H9 (cell line): ENCODE measurements around the gene BCAS3. TPM values are rescaled to one million over a fixed set of nuclear protein-coding genes. Genes with fewer than 3 reads are reported as not detected.

Experiments
- DNase-seq: peaks from one replicate; pipeline ENCODE4 v3.0.0-alpha.2; 2017
- H2AFZ ChIP-seq: one replicate; pipeline ENCODE4 v1.6.1; 2013; ENCODE audit warnings: mild to moderate bottlenecking, low read length, control low read depth, moderate library complexity
- H2AK5ac ChIP-seq: 2 replicates; pipeline ENCODE4 v1.6.1; 2013; ENCODE audit warnings: low read length, control low read depth, mixed read lengths; ENCODE audit not compliant: insufficient read length
- H2BK120ac ChIP-seq: one replicate; pipeline ENCODE4 v1.6.1; 2013; ENCODE audit warnings: low read depth, mild to moderate bottlenecking, low read length, control low read depth, inconsistent platforms; ENCODE audit not compliant: poor library complexity, severe bottlenecking
- H2BK12ac ChIP-seq: 2 replicates; pipeline ENCODE4 v1.6.1; 2013; ENCODE audit warnings: low read length, control low read depth, mixed read lengths, low read depth; ENCODE audit not compliant: insufficient read length
- H2BK15ac ChIP-seq: 2 replicates; pipeline ENCODE4 v1.6.1; 2013; ENCODE audit warnings: low read depth, low read length, control low read depth
- H2BK20ac ChIP-seq: one replicate; pipeline ENCODE4 v1.6.1; 2013; ENCODE audit warnings: low read depth, mild to moderate bottlenecking, low read length, control low read depth, inconsistent platforms; ENCODE audit not compliant: poor library complexity, severe bottlenecking
- H2BK5ac ChIP-seq: 2 replicates; pipeline ENCODE4 v1.6.1; 2013; ENCODE audit warnings: low read length, control low read depth, mixed read lengths; ENCODE audit not compliant: insufficient read length
- H3K14ac ChIP-seq: 2 replicates; pipeline ENCODE4 v1.6.1; 2013; ENCODE audit warnings: low read length, control low read depth; ENCODE audit not compliant: insufficient read depth
- H3K18ac ChIP-seq: 2 replicates; pipeline ENCODE4 v1.6.1; 2013; ENCODE audit warnings: low read depth, mild to moderate bottlenecking, mixed read lengths, low read length, control low read depth; ENCODE audit not compliant: insufficient read length
- H3K23ac ChIP-seq: 2 replicates; pipeline ENCODE4 v1.6.1; 2013; ENCODE audit warnings: low read length, control low read depth, mixed read lengths, low read depth; ENCODE audit not compliant: insufficient read length
- H3K23me2 ChIP-seq: 2 replicates; pipeline ENCODE4 v1.6.1; 2013; ENCODE audit warnings: low read depth, mild to moderate bottlenecking, mixed read lengths, low read length, control low read depth; ENCODE audit not compliant: insufficient read length, poor library complexity, severe bottlenecking
- H3K27ac ChIP-seq: 2 replicates; pipeline ENCODE4 v1.5.1; 2013; ENCODE audit warnings: low read length, control low read depth, mixed read lengths, low read depth; ENCODE audit not compliant: insufficient read length
- H3K27me3 ChIP-seq: 2 replicates; pipeline ENCODE4 v1.6.1; 2013; ENCODE audit warnings: low read length, control low read depth, inconsistent platforms; ENCODE audit not compliant: insufficient read depth
- H3K4ac ChIP-seq: 2 replicates; pipeline ENCODE4 v1.6.1; 2013; ENCODE audit warnings: low read depth, mild to moderate bottlenecking, control low read depth, inconsistent platforms, low read length, moderate library complexity
- H3K4me1 ChIP-seq: 2 replicates; pipeline ENCODE4 v1.6.1; 2013; ENCODE audit warnings: low read length, control low read depth, inconsistent platforms; ENCODE audit not compliant: insufficient read depth
- H3K4me2 ChIP-seq: 2 replicates; pipeline ENCODE4 v1.6.1; 2013; ENCODE audit warnings: low read length, control low read depth, mixed read lengths; ENCODE audit not compliant: insufficient read length, insufficient read depth
- H3K56ac ChIP-seq: 2 replicates; pipeline ENCODE4 v1.6.1; 2013; ENCODE audit warnings: low read depth, mild to moderate bottlenecking, mixed read lengths, low read length, control low read depth; ENCODE audit not compliant: insufficient read length
- H3K79me1 ChIP-seq: 2 replicates; pipeline ENCODE4 v1.6.1; 2013; ENCODE audit warnings: low read depth, mild to moderate bottlenecking, moderate library complexity, low read length, control low read depth, inconsistent platforms; ENCODE audit not compliant: insufficient read depth, poor library complexity, severe bottlenecking
- H3K79me2 ChIP-seq: 2 replicates; pipeline ENCODE4 v1.6.1; 2013; ENCODE audit warnings: low read length, control low read depth, inconsistent platforms; ENCODE audit not compliant: insufficient read depth
- H3K9ac ChIP-seq: 2 replicates; pipeline ENCODE4 v1.6.1; 2013; ENCODE audit warnings: low read length, control low read depth, mixed read lengths; ENCODE audit not compliant: insufficient read length; ENCODE audit errors: extremely low read depth
- H3K9me3 ChIP-seq: one replicate; pipeline ENCODE4 v1.6.1; 2013; ENCODE audit warnings: low read depth, low read length, inconsistent platforms; ENCODE audit not compliant: control insufficient read depth
- H3T11ph ChIP-seq: one replicate; pipeline ENCODE4 v1.6.1; 2013; ENCODE audit warnings: mild to moderate bottlenecking, low read length, control low read depth, inconsistent platforms
- H4K20me1 ChIP-seq: one replicate; pipeline ENCODE4 v1.6.1; 2013; ENCODE audit not compliant: control insufficient read depth, insufficient read length, insufficient read depth
- H4K5ac ChIP-seq: 2 replicates; pipeline ENCODE4 v1.6.1; 2013; ENCODE audit warnings: low read depth, mild to moderate bottlenecking, mixed read lengths, low read length, control low read depth; ENCODE audit not compliant: insufficient read length
- H4K8ac ChIP-seq: replicated peaks from 2 replicates; pipeline ENCODE4 v1.6.1; 2013; ENCODE audit warnings: low read length, control low read depth, mixed read lengths, low read depth; ENCODE audit not compliant: insufficient read length
- H4K91ac ChIP-seq: 2 replicates; pipeline ENCODE4 v1.6.1; 2013; ENCODE audit warnings: low read depth, mild to moderate bottlenecking, moderate library complexity, mixed read lengths, low read length, control low read depth; ENCODE audit not compliant: insufficient read length
- H3K27ac Mint-ChIP-seq, 3 experiments: 2 replicates in 2 of 3; 3 replicates in 1 of 3; pipeline ENCODE4 v1.8.0; 2020 to 2021; ENCODE audit warnings: mixed read lengths in 3 of 3, mild to moderate bottlenecking in 1 of 3, moderate library complexity in 1 of 3
- H3K27me3 Mint-ChIP-seq: 2 replicates; pipeline ENCODE4 v1.8.0; 2021; ENCODE audit warnings: low read depth, mild to moderate bottlenecking, moderate library complexity, mixed read lengths
- H3K36me3 Mint-ChIP-seq, 3 experiments: 2 replicates in 2 of 3; 3 replicates in 1 of 3; pipeline ENCODE4 v1.8.0; 2020 to 2021; ENCODE audit warnings: low read depth in 3 of 3, mixed read lengths in 3 of 3; ENCODE audit not compliant: insufficient read depth in 1 of 3
- H3K4me1 Mint-ChIP-seq, 2 experiments: 2 replicates each; pipeline ENCODE4 v1.8.0; 2020; ENCODE audit warnings: mixed read lengths in 2 of 2
- H3K4me3 Mint-ChIP-seq, 2 experiments: 2 replicates in 1 of 2; 3 replicates in 1 of 2; pipeline ENCODE4 v1.8.0; 2020 to 2021; ENCODE audit warnings: mild to moderate bottlenecking in 2 of 2, mixed read lengths in 2 of 2, moderate library complexity in 1 of 2
- H3K9me3 Mint-ChIP-seq, 2 experiments: 2 replicates in 1 of 2; 3 replicates in 1 of 2; pipeline ENCODE4 v1.8.0; 2020; ENCODE audit warnings: mild to moderate bottlenecking in 2 of 2, mixed read lengths in 2 of 2, moderate library complexity in 1 of 2
- whole genome bisulfite sequencing: extraction: QIAGEN DNeasy Blood & Tissue Kit; methylation state at CpG from one replicate; pipeline ENCODE4 v1.1.7; 2013; ENCODE audit warnings: missing lambda C conversion rate, low lambda C conversion rate, mixed read lengths; ENCODE audit not compliant: insufficient read length; ENCODE audit errors: extremely low coverage; 5-methylcytosine and 5-hydroxymethylcytosine counted together
- total RNA-seq: library from RNA; stranded (reverse); gene quantifications from 2 replicates; pipeline ENCODE4 v1.2.1, GENCODE V29; 2021
- TF ChIP-seq, protein P1 (sequence below): fragments of 200-600 bp; sonication (generic); conservative IDR thresholded peaks from 3 replicates; pipeline ENCODE4 v1.8.0; 2021; ENCODE audit warnings: antibody characterized with exemption, mild to moderate bottlenecking

The BCAS3 gene
- total RNA-seq, 1 experiment from 2014 or later: 22.4 TPM

DNA sequence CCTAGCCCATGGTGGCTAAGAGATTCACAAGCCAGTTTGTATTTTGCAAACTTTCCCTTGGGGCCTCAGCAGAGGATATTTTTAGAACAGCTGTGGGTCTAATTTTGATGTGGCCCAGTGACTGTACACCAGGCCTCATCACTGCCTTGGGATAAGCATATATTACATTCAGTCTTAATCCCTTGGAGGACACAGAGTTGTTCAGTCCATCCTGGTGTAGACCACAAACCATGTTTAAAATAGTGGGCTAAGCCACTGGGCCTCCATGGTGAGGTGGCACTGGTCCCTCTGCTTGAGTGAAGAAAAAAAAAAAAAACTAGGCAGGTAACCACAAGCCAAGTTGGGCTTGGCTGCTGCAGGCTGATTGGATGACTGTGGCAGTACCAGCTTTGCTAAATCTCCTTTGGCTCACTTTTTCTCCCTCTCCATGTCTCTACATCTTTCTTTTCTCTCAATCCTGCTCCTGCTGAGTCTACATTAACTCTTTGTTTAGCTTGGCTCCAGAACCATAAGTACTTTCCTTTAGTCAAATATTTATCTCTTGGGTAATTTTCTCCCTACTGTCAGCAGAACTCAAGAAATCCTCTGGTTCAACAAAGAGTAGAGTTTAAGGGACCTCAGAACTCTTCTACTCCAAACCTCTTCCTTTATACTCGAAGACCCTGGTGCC is 602.0 kb downstream of the BCAS3 start:
- H2BK12ac ChIP-seq: no peak overlapping the region
- no peaks in the 10 kb centered on the region for H4K20me1 ChIP-seq
- no peak overlapping the region for H3K4ac ChIP-seq
- no peaks in the 10 kb centered on the region for H3K79me2 ChIP-seq
- H4K5ac ChIP-seq: no peak overlapping the region
- H3K18ac ChIP-seq: no peak overlapping the region
- no peak overlapping the region for H3K9ac ChIP-seq
- peaks cover 18 to 22% of the 10 kb centered on the region in 2 experiments for H3K4me1 Mint-ChIP-seq
- no peak overlapping the region for H3T11ph ChIP-seq
- TF ChIP-seq, protein P1, sequence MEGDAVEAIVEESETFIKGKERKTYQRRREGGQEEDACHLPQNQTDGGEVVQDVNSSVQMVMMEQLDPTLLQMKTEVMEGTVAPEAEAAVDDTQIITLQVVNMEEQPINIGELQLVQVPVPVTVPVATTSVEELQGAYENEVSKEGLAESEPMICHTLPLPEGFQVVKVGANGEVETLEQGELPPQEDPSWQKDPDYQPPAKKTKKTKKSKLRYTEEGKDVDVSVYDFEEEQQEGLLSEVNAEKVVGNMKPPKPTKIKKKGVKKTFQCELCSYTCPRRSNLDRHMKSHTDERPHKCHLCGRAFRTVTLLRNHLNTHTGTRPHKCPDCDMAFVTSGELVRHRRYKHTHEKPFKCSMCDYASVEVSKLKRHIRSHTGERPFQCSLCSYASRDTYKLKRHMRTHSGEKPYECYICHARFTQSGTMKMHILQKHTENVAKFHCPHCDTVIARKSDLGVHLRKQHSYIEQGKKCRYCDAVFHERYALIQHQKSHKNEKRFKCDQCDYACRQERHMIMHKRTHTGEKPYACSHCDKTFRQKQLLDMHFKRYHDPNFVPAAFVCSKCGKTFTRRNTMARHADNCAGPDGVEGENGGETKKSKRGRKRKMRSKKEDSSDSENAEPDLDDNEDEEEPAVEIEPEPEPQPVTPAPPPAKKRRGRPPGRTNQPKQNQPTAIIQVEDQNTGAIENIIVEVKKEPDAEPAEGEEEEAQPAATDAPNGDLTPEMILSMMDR: no peak
- H2BK5ac ChIP-seq: no peak overlapping the region
- peaks cover 2% of the 10 kb centered on the region; the same call in 1 of the 2 replicates for H3K27me3 Mint-ChIP-seq
- no peak overlapping the region for H3K56ac ChIP-seq
- H3K27ac Mint-ChIP-seq: 0 out of 7 replicates have a peak overlapping the region, but pooled peaks of 1 of the 3 experiments have one; percentile 11
- no CpG with 5 or more reads among the region's 1 CpG for WGBS
- no peak overlapping the region for H2BK120ac ChIP-seq
- no peak for DNase-seq
- no peaks in the 10 kb centered on the region for H3K4me1 ChIP-seq
- no peak overlapping the region for H4K91ac ChIP-seq
- H2AFZ ChIP-seq: no peak overlapping the region
- no peaks in the 10 kb centered on the region for H3K27me3 ChIP-seq
- no peak overlapping the region for H3K14ac ChIP-seq
- no peaks in the 10 kb centered on the region for H3K23me2 ChIP-seq
- H3K9me3 Mint-ChIP-seq: peaks cover 2 to 5% of the 10 kb centered on the region in 2 experiments; a peak in 3 of 5 replicates
- H3K9me3 ChIP-seq: no peaks in the 10 kb centered on the region
- no peak overlapping the region for H2BK15ac ChIP-seq
- H3K4me2 ChIP-seq: no peak overlapping the region
- H4K8ac ChIP-seq: no peak overlapping the region
- no peak overlapping the region for H2AK5ac ChIP-seq
- H2BK20ac ChIP-seq: no peak overlapping the region
- H3K27ac ChIP-seq: no peak overlapping the region
- no peaks in the 10 kb centered on the region for H3K79me1 ChIP-seq
- no peak overlapping the region for H3K23ac ChIP-seq
- peaks cover 2 to 7% (median 5%) of the 10 kb centered on the region in 3 experiments for H3K36me3 Mint-ChIP-seq
- no peak overlapping the region for H3K4me3 Mint-ChIP-seq
